ENCODE data around the gene MRPL39. TPM values are rescaled to one million over a fixed set of nuclear protein-coding genes. Genes with fewer than 3 reads are reported as not detected.

Gene MRPL39
- total RNA-seq, 1 experiment from 2014 or later, result 21.2 TPM

DNA sequence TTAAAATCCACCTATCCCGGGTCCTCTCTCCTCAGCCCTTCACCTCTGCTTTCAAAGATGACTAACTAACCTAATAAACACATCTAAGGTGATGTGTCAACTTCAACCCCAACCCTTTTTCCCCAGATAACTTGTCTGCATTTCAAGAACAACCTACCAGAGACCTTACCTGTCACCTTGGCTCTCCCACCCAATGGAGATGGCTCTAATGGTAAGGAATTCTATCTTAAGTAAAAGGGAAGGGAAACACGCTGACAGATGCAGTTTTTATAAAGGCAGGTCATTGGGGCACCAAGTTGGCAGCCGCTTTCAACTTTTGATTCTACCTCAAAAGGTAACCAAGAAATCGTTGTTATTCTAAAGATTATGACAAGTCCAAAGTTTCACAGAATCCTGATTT is 37.6 kb downstream of the MRPL39 start:
- H3K36me3 ChIP-seq (ENCODE audit: low read depth), result no peaks in the 10 kb centered on the region
- intact Hi-C loops (cut with micrococcal nuclease; ENCODE audit: unreplicated experiment), result no loop called here
- H3K9me3 ChIP-seq (ENCODE audit: insufficient read depth, low read depth), result no peaks in the 10 kb centered on the region
- no peaks in the 10 kb centered on the region for H3K27me3 ChIP-seq (ENCODE audit: insufficient read depth, low read depth)
- no peaks in the 10 kb centered on the region for H3K9me2 ChIP-seq (ENCODE audit: insufficient read depth)
- H4K20me1 ChIP-seq (ENCODE audit: insufficient read depth), result no peaks in the 10 kb centered on the region
- no TSS peak for BruUV-seq (replicated peaks)
- peaks cover 5% of the 10 kb centered on the region; the same call in 1 of the 2 replicates for H3F3A ChIP-seq (ENCODE audit: insufficient read depth, low read depth)
- POLR2A ChIA-PET (ENCODE audit: unreplicated experiment), result interaction anchor here (0.6 kb wide), 1 partner anchor 16 kb away, joined by 5 read pairs; no protein-coding TSS in a partner anchor
- no peak overlapping the region for H3K4me2 ChIP-seq
- CTCF ChIA-PET, result no interaction called here
- no peak overlapping the region for H3K4me3 ChIP-seq
- H3K27ac ChIP-seq, result no peak overlapping the region
- no peaks in the 10 kb centered on the region for H3K79me2 ChIP-seq (ENCODE audit: low read depth)
- peaks cover 6% of the 10 kb centered on the region; the same call in 1 of the 2 replicates for H3K4me1 ChIP-seq (replicated peaks; ENCODE audit: insufficient read depth)
- DNase-seq, result no peak
- H2AFZ ChIP-seq, result no peak overlapping the region
- TF ChIP-seq EZH2 (IDR thresholded peaks at IDR 0.05; ENCODE audit: low read depth), result no peak
- TF ChIP-seq, protein P1, sequence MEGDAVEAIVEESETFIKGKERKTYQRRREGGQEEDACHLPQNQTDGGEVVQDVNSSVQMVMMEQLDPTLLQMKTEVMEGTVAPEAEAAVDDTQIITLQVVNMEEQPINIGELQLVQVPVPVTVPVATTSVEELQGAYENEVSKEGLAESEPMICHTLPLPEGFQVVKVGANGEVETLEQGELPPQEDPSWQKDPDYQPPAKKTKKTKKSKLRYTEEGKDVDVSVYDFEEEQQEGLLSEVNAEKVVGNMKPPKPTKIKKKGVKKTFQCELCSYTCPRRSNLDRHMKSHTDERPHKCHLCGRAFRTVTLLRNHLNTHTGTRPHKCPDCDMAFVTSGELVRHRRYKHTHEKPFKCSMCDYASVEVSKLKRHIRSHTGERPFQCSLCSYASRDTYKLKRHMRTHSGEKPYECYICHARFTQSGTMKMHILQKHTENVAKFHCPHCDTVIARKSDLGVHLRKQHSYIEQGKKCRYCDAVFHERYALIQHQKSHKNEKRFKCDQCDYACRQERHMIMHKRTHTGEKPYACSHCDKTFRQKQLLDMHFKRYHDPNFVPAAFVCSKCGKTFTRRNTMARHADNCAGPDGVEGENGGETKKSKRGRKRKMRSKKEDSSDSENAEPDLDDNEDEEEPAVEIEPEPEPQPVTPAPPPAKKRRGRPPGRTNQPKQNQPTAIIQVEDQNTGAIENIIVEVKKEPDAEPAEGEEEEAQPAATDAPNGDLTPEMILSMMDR (conservative IDR thresholded peaks at IDR 0.05), result no peak

DNA sequence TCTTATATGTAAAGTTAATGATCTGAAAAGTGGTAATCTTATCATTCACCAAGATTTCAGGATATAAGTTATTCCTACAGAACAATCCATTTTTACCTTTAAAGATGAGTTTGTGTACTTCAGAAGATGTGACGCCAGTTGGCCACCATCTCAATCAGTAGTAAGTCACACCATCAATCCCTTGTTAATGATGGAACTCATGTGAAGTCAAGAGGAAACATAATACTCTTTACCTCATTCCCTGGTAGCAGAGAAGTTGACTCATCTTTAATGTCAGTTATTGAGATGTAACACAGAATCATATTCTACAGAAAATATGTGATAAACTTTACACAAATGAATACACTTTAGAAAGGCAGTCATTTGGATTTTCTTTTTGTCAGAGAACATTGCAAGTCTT is 38.2 kb downstream of the MRPL39 start:
- CTCF ChIA-PET, result no interaction called here
- H3K9me2 ChIP-seq (ENCODE audit: insufficient read depth), result no peaks in the 10 kb centered on the region
- POLR2A ChIA-PET (ENCODE audit: unreplicated experiment), result no interaction called here
- intact Hi-C loops (cut with micrococcal nuclease; ENCODE audit: unreplicated experiment), result no loop called here
- H3K27ac ChIP-seq, result no peak overlapping the region
- no peak for DNase-seq
- H3K4me2 ChIP-seq, result no peak overlapping the region
- no peak overlapping the region for H3K4me3 ChIP-seq
- H3K79me2 ChIP-seq (ENCODE audit: low read depth), result no peaks in the 10 kb centered on the region
- H3K4me1 ChIP-seq (replicated peaks; ENCODE audit: insufficient read depth), result peaks cover 3% of the 10 kb centered on the region; the same call in 1 of the 2 replicates
- H3K27me3 ChIP-seq (ENCODE audit: insufficient read depth, low read depth), result no peaks in the 10 kb centered on the region
- no peaks in the 10 kb centered on the region for H3K9me3 ChIP-seq (ENCODE audit: insufficient read depth, low read depth)
- no TSS peak for BruUV-seq (replicated peaks)
- TF ChIP-seq EZH2 (IDR thresholded peaks at IDR 0.05; ENCODE audit: low read depth), result no peak
- TF ChIP-seq, protein P1 (conservative IDR thresholded peaks at IDR 0.05), result no peak
- H4K20me1 ChIP-seq (ENCODE audit: insufficient read depth), result no peaks in the 10 kb centered on the region
- H2AFZ ChIP-seq, result no peak overlapping the region
- peaks cover 5% of the 10 kb centered on the region; the same call in 1 of the 2 replicates for H3F3A ChIP-seq (ENCODE audit: insufficient read depth, low read depth)
- H3K36me3 ChIP-seq (ENCODE audit: low read depth), result no peaks in the 10 kb centered on the region

DNA sequence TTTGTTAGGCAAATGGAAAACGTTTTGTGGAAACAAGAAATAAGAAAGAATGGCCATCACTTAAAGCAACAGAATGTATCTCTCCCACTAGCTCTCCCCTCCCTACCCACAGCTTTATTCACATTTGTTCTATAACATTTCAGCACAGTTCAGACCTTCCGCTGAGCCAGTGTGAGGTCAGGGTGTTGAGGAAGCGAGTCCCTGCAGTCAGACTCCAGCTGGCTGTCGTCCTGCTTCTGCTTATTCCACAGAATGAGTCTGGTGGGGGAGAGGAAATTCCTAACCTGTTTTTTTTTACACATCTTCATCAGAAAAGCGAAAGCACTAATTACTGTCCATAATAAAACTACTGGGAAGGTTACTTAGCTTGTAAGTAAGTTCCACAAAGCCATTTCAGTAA is 39.0 kb downstream of the MRPL39 start:
- ChIA-PET CTCF (no interaction called here), POLR2A (ENCODE audit: unreplicated experiment) (no interaction called here)
- H3K27ac ChIP-seq, result no peak overlapping the region
- no peak for DNase-seq
- no peak overlapping the region for H3K4me3 ChIP-seq
- H4K20me1 ChIP-seq (ENCODE audit: insufficient read depth), result no peaks in the 10 kb centered on the region
- H3K36me3 ChIP-seq (ENCODE audit: low read depth), result no peaks in the 10 kb centered on the region
- no peaks in the 10 kb centered on the region for H3K9me2 ChIP-seq (ENCODE audit: insufficient read depth)
- H3F3A ChIP-seq (ENCODE audit: insufficient read depth, low read depth), result no peaks in the 10 kb centered on the region
- no peaks in the 10 kb centered on the region for H3K27me3 ChIP-seq (ENCODE audit: insufficient read depth, low read depth)
- no peaks in the 10 kb centered on the region for H3K9me3 ChIP-seq (ENCODE audit: insufficient read depth, low read depth)
- no peak overlapping the region for H2AFZ ChIP-seq
- H3K79me2 ChIP-seq (ENCODE audit: low read depth), result no peaks in the 10 kb centered on the region
- intact Hi-C loops (cut with micrococcal nuclease; ENCODE audit: unreplicated experiment), result no loop called here
- TF ChIP-seq, protein P1 (conservative IDR thresholded peaks at IDR 0.05), result no peak
- TF ChIP-seq EZH2 (IDR thresholded peaks at IDR 0.05; ENCODE audit: low read depth), result no peak
- H3K4me2 ChIP-seq, result no peak overlapping the region
- no TSS peak for BruUV-seq (replicated peaks)
- no peaks in the 10 kb centered on the region for H3K4me1 ChIP-seq (replicated peaks; ENCODE audit: insufficient read depth)

All from PC-9 (cell line).